Fibroblast of villous mesenchyme (primary cell): ENCODE data around the gene TBC1D22A. TPM values are rescaled to one million over a fixed set of nuclear protein-coding genes. Genes with fewer than 3 reads are reported as not detected.
A peak's percentile ranks its signal among the peaks of the same experiment; 100 is the strongest.

ENCODE experiments used
- DNase-seq: peaks from one replicate; pipeline ENCODE4 v3.0.0-alpha.2; 2010; ENCODE audit warnings: low read depth
- H3K4me3 ChIP-seq: 2 replicates; pipeline ENCODE4 v1.5.1; 2011; ENCODE audit warnings: low read depth, mild to moderate bottlenecking, low read length
- CTCF ChIP-seq: IDR thresholded peaks from 2 replicates; pipeline ENCODE4 v1.5.1; 2012; ENCODE audit warnings: low read depth, mild to moderate bottlenecking, low read length; ENCODE audit not compliant: insufficient read depth
- total RNA-seq: library from RNA; depleted of rRNA; stranded (reverse); fragments of >200 nt; gene quantifications from 2 replicates; pipeline ENCODE4 v1.2.3, GENCODE V29; 2012

The TBC1D22A gene
- total RNA-seq, 1 donor = 12.5 TPM

DNA sequence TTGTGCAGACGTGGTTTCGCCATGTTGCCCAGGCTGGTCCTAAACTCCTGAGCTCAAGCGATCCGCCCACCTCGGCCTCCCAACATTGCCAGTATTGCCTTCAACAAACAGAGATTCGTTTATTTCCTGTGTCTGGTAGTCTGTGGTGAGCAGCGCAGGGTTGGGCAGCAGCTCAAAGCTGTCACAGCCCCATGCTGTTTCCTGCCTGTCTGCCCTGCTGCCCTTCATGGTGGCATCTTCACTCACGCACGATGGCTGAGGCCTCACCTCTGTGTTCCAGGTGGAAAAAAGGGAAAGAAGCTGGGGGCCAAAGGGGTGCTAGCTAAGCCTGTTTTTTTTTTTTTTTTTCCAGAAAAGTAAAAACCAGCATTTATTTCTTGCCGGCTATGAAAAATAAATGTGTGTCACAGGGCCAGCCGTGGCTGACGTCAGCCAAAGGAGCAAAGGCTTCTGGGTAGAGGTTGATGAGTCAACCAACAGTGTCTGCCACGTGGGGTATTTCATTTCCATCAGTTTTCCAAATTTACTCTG lies 28.8 kb downstream of the TBC1D22A start:
- H3K4me3 ChIP-seq = no peak overlapping the region
- no peak for TF ChIP-seq CTCF
- DNase-seq = peak; percentile 65

DNA sequence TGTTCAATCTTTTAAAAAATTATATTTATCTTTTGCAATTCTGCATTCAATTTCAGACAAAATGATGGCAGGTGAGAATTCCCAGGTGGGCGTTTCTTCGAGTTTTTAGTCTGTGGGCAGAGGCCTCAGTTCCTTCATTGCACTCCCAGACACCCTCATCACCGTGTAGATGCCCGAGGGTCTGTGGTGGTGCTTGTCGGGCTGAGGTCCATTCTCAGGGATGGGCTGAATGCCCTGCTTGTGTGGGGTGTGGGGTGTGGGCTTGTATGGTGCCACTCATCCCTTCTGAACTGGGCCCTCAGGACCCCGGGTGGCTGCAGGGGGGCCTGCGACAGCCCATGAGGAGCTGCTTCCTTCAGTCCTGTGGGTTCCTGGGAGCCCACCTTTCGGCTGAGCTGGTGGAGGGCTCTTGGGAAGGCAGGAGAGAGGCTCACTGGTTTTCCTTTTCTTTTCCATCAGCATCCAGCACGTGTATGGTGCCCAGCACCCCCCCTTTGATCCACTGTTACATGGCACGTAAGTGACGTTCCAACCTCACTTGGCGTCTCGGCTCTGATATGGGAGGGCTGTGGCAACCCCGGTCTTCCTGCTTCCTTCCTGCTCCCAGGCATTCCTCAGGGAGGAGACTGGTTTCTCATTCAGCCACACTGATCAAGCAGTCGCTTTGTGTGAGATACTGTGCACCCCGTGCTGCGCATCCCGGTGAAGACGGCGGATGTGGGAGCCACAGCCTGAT lies 29.8 kb downstream of the TBC1D22A start:
- no peak overlapping the region for H3K4me3 ChIP-seq
- TF ChIP-seq CTCF = no peak
- no peak for DNase-seq

- H3K4me3 ChIP-seq = no peak overlapping the region
- DNase-seq = no peak
- no peak for TF ChIP-seq CTCF
These were observed 30.4 kb downstream of the TBC1D22A start for GRCh38 chr22:46792841-46793261.

GRCh38 chr22:46793497-46793896 lies 31.0 kb downstream of the TBC1D22A start:
- H3K4me3 ChIP-seq = no peak overlapping the region
- no peak for TF ChIP-seq CTCF
- DNase-seq = no peak

DNA sequence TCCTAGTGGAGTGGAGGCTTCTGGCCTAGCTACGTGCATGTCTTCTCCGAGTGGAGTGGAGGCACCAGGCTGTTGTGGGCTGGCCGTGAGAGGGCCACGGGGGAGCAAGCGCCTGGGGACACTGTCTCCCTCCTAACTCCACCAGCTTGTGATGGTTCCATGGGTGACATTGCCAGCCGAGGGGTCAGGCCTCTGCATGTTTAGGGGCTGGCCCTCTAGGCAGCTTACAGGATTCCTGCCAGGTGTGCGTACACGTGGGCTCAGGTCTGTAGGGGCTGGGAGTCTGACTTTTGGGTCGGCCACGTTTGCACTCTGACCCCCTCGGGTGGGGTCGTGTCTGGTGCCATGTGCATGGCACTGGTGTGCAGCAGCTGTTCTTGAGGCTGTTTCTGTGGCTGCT lies 31.6 kb downstream of the TBC1D22A start:
- TF ChIP-seq CTCF = no peak
- no peak overlapping the region for H3K4me3 ChIP-seq
- no peak for DNase-seq

GRCh38 chr22:46794491-46794890 lies 32.0 kb downstream of the TBC1D22A start:
- DNase-seq = no peak
- TF ChIP-seq CTCF = no peak
- H3K4me3 ChIP-seq = no peak overlapping the region
